ENCODE data around the gene SLIT1.

GRCh38 chr10:97040706-97041105 is 145.1 kb downstream of the SLIT1 start:
- no peak for TF ChIP-seq CTCF (IDR thresholded peaks at IDR 0.05)
- TF ChIP-seq POLR2A (IDR thresholded peaks at IDR 0.05): no peak

Data from adrenal gland (tissue), 5 donors.